Neural cell (in vitro differentiated cells): ENCODE data around the gene DNAJC6. TPM values are rescaled to one million over a fixed set of nuclear protein-coding genes. Genes with fewer than 3 reads are reported as not detected.

ENCODE experiments used
- H2AFZ ChIP-seq: fragments of 200-600, 300-800 bp; sonication (generic), shearing (Covaris generic); 2 replicates; pipeline ENCODE4 v1.6.0; 2014; ENCODE audit warnings: low read depth, mild to moderate bottlenecking, antibody characterized with exemption, low read length, moderate library complexity
- H3F3A ChIP-seq: fragments of 200-600 bp; shearing (Covaris generic); 2 replicates; pipeline ENCODE4 v1.6.1; 2016; ENCODE audit warnings: mild to moderate bottlenecking, moderate library complexity, mixed read lengths, antibody characterized with exemption, low read length; ENCODE audit not compliant: insufficient read depth, poor library complexity, severe bottlenecking
- H3K27ac ChIP-seq: fragments of 200-600, 300-800 bp; sonication (generic), shearing (Covaris generic); 2 replicates; pipeline ENCODE4 v1.5.1; 2014; ENCODE audit warnings: mild to moderate bottlenecking, low read length, moderate library complexity
- H3K27me3 ChIP-seq: fragments of 300-800, 200-600 bp; sonication (generic), shearing (Covaris generic); 2 replicates; pipeline ENCODE4 v1.6.0; 2014; ENCODE audit warnings: mild to moderate bottlenecking, low read depth, low read length, moderate library complexity; ENCODE audit not compliant: insufficient read depth
- H3K36me3 ChIP-seq: fragments of 300-800, 200-600 bp; sonication (generic), shearing (Covaris generic); 2 replicates; pipeline ENCODE4 v1.5.1; 2014; ENCODE audit warnings: mild to moderate bottlenecking, antibody characterized with exemption, low read length, moderate library complexity; ENCODE audit not compliant: insufficient read depth
- H3K4me2 ChIP-seq: fragments of 300-800, 200-600 bp; sonication (generic), shearing (Covaris generic); 2 replicates; pipeline ENCODE4 v1.6.0; 2014; ENCODE audit warnings: mild to moderate bottlenecking, low read length
- H3K4me3 ChIP-seq: fragments of 300-800, 200-600 bp; sonication (generic), shearing (Covaris generic); 2 replicates; pipeline ENCODE4 v1.5.1; 2014; ENCODE audit warnings: mild to moderate bottlenecking, low read length, moderate library complexity
- H3K79me2 ChIP-seq: fragments of 200-600 bp; shearing (Covaris generic); replicated peaks from 2 replicates; pipeline ENCODE4 v1.6.0; 2014; ENCODE audit warnings: mild to moderate bottlenecking, low read length, moderate library complexity; ENCODE audit not compliant: insufficient read depth
- H3K9ac ChIP-seq: fragments of 300-800, 200-600 bp; sonication (generic), shearing (Covaris generic); 2 replicates; pipeline ENCODE4 v1.6.1; 2016; ENCODE audit warnings: mild to moderate bottlenecking, low read length, mixed read lengths
- H3K9me2 ChIP-seq: fragments of 200-600 bp; shearing (Covaris generic); 2 replicates; pipeline ENCODE4 v1.6.1; 2016; ENCODE audit warnings: mild to moderate bottlenecking, low read length, mixed read lengths; ENCODE audit not compliant: insufficient read depth
- H3K9me3 ChIP-seq: fragments of 200-600, 300-800 bp; sonication (generic), shearing (Covaris generic); 2 replicates; pipeline ENCODE4 v1.6.1; 2016; ENCODE audit warnings: mild to moderate bottlenecking, mixed run types, low read length, moderate library complexity, mixed read lengths
- H4K20me1 ChIP-seq: fragments of 200-600 bp; shearing (Covaris generic); 2 replicates; pipeline ENCODE4 v1.6.1; 2016; ENCODE audit warnings: mild to moderate bottlenecking, mixed run types; ENCODE audit not compliant: insufficient read depth
- EP300 ChIP-seq: fragments of 450-650 bp; conservative IDR thresholded peaks from 2 replicates; pipeline ENCODE4 v1.6.1; 2014; ENCODE audit warnings: antibody characterized with exemption, mild to moderate bottlenecking, moderate library complexity; ENCODE audit not compliant: poor library complexity, severe bottlenecking
- MXI1 ChIP-seq: fragments of 450-650 bp; conservative IDR thresholded peaks from 2 replicates; pipeline ENCODE4 v1.6.1; 2014; ENCODE audit warnings: antibody characterized with exemption, mild to moderate bottlenecking; ENCODE audit not compliant: poor library complexity, severe bottlenecking
- POLR2AphosphoS5 ChIP-seq: IDR thresholded peaks from 2 replicates; pipeline ENCODE4 v1.6.1; 2012
- RAD21 ChIP-seq: fragments of 450-650 bp; conservative IDR thresholded peaks from 2 replicates; pipeline ENCODE4 v1.6.1; 2014; ENCODE audit warnings: antibody characterized with exemption, mild to moderate bottlenecking, moderate library complexity
- SMC3 ChIP-seq: fragments of 450-650 bp; conservative IDR thresholded peaks from 2 replicates; pipeline ENCODE4 v1.6.1; 2014; ENCODE audit warnings: antibody characterized with exemption, mild to moderate bottlenecking, moderate library complexity; ENCODE audit not compliant: poor library complexity
- TAF1 ChIP-seq: IDR thresholded peaks from 2 replicates; pipeline ENCODE4 v1.6.1; 2012; ENCODE audit warnings: low read depth
- polyA plus RNA-seq: library from polyadenylated mRNA; depleted of rRNA; stranded (reverse); fragments of >200 nt; gene quantifications from 2 replicates; pipeline ENCODE4 v1.2.3, GENCODE V29; 2014
- TF ChIP-seq, protein P1 (sequence below): IDR thresholded peaks from 2 replicates; pipeline ENCODE4 v1.6.1; 2012; ENCODE audit warnings: borderline replicate concordance
- TF ChIP-seq, protein P2 (sequence below): fragments of 450-650 bp; IDR thresholded peaks from 2 replicates; pipeline ENCODE4 v1.5.1; 2014; ENCODE audit warnings: antibody characterized with exemption, mild to moderate bottlenecking, moderate library complexity; ENCODE audit not compliant: poor library complexity, severe bottlenecking

DNAJC6 gene
- polyA plus RNA-seq, 1 donor from 2014 or later = 47.1 TPM

DNA sequence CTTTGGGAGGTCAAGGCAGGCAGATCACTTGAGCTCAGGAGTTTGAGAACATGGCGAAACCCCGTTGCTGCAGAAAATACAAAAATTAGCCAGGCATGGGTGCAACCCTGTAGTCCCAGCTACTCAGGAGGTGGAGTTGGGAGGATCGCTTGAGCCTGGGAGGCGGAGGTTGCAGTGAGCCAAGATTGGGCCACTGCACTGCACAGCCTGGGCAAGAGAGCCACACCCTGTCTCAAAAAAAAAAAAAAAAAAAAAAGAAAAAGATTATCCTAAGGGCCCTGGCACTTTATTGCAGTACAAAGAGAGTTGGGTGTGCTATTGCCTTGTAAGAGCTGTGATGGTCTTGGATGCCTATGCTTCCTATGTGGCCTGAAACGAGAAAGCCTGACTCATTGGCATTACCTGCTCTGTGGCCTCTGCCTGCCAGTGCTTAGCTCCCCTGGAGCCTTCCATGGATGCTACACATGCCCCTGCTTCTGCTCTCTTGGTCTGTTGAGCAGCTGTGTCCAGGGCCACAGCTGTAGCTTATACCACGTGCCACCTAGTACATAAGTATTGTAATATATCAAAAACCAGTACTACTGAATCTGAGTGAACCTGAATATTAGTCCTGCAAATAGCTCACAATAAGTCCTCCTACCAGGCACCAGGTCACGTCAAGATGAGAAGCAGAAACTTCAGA, 45.8 kb downstream of the DNAJC6 start:
- Histone ChIP-seq H4K20me1 (no peaks in the 10 kb centered on the region), H3F3A (no peaks in the 10 kb centered on the region), H3K36me3 (no peaks in the 10 kb centered on the region), H3K27me3 (no peaks in the 10 kb centered on the region), H3K9ac (no peak overlapping the region), H3K9me3 (no peaks in the 10 kb centered on the region), H3K79me2 (no peaks in the 10 kb centered on the region), H2AFZ (no peak overlapping the region), H3K27ac (no peak overlapping the region), H3K4me2 (no peak overlapping the region), H3K9me2 (no peaks in the 10 kb centered on the region), H3K4me3 (no peak overlapping the region)
- TF ChIP-seq RAD21 (no peak), TAF1 (no peak), EP300 (no peak)
- TF ChIP-seq, protein P1, sequence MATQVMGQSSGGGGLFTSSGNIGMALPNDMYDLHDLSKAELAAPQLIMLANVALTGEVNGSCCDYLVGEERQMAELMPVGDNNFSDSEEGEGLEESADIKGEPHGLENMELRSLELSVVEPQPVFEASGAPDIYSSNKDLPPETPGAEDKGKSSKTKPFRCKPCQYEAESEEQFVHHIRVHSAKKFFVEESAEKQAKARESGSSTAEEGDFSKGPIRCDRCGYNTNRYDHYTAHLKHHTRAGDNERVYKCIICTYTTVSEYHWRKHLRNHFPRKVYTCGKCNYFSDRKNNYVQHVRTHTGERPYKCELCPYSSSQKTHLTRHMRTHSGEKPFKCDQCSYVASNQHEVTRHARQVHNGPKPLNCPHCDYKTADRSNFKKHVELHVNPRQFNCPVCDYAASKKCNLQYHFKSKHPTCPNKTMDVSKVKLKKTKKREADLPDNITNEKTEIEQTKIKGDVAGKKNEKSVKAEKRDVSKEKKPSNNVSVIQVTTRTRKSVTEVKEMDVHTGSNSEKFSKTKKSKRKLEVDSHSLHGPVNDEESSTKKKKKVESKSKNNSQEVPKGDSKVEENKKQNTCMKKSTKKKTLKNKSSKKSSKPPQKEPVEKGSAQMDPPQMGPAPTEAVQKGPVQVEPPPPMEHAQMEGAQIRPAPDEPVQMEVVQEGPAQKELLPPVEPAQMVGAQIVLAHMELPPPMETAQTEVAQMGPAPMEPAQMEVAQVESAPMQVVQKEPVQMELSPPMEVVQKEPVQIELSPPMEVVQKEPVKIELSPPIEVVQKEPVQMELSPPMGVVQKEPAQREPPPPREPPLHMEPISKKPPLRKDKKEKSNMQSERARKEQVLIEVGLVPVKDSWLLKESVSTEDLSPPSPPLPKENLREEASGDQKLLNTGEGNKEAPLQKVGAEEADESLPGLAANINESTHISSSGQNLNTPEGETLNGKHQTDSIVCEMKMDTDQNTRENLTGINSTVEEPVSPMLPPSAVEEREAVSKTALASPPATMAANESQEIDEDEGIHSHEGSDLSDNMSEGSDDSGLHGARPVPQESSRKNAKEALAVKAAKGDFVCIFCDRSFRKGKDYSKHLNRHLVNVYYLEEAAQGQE = no peak

DNA sequence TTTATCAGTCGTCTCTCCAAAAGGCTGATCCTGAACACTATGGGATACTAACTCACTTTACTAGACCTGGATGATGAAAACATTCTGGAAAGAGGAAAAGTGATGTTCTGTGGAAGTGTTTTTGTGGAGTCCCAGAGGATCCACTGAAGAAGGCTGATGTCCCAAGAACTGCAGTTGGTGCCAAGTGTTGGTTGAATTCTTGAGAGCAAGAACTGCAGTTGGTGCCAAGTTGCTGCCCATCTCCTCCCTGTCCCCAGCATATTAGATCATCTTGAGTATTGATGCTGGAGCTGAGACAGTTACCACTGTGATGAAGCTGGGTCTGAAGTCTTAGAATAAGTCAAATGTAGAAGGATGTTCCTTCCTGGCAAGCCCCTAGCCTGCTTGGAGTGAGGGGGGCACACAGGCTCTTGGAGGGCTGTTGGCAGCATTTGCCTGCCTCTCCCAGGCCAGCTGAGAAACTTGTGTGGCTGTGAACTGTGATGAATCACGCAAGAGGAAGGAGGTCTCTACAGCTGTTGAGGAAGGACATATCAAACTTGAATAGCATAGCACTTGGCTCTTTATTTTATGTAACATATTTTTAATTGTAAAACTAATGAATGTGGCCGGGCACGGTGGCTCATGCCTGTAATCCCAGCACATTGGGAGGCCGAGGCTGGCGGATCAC, 48.1 kb downstream of the DNAJC6 start:
- Histone ChIP-seq H3K9me3 (no peaks in the 10 kb centered on the region), H3K9me2 (no peaks in the 10 kb centered on the region), H2AFZ (no peak overlapping the region), H3K4me3 (no peak overlapping the region), H3K79me2 (no peaks in the 10 kb centered on the region), H3K27ac (no peak overlapping the region), H3F3A (no peaks in the 10 kb centered on the region), H4K20me1 (no peaks in the 10 kb centered on the region), H3K4me2 (no peak overlapping the region), H3K9ac (no peak overlapping the region), H3K36me3 (no peaks in the 10 kb centered on the region), H3K27me3 (no peaks in the 10 kb centered on the region)
- TF ChIP-seq POLR2AphosphoS5 = no peak
- TF ChIP-seq, protein P1 = no peak
- TF ChIP-seq RAD21 = no peak
- TF ChIP-seq MXI1 = no peak
- no peak for TF ChIP-seq SMC3
- TF ChIP-seq, protein P2, sequence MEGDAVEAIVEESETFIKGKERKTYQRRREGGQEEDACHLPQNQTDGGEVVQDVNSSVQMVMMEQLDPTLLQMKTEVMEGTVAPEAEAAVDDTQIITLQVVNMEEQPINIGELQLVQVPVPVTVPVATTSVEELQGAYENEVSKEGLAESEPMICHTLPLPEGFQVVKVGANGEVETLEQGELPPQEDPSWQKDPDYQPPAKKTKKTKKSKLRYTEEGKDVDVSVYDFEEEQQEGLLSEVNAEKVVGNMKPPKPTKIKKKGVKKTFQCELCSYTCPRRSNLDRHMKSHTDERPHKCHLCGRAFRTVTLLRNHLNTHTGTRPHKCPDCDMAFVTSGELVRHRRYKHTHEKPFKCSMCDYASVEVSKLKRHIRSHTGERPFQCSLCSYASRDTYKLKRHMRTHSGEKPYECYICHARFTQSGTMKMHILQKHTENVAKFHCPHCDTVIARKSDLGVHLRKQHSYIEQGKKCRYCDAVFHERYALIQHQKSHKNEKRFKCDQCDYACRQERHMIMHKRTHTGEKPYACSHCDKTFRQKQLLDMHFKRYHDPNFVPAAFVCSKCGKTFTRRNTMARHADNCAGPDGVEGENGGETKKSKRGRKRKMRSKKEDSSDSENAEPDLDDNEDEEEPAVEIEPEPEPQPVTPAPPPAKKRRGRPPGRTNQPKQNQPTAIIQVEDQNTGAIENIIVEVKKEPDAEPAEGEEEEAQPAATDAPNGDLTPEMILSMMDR = no peak
